Coronary artery (tissue), 2 donors: ENCODE results near the gene TUBA4A.
"Not testable (repeated sequence)": the region's sequence is repeated elsewhere in the genome, so short reads cannot be mapped to it uniquely, and the experiment has no call there.

Experiments used
- DNase-seq: peaks from one replicate; pipeline ENCODE4 v3.0.0-alpha.2; 2017; ENCODE audit warnings: low spot score
- H3K27ac ChIP-seq, 2 donors: fragments of 200-600 bp; sonication (generic); one replicate each; pipeline ENCODE4 v1.5.1; 2016 to 2019
- H3K4me3 ChIP-seq: fragments of 200-600 bp; sonication (generic); 2 replicates; pipeline ENCODE4 v1.5.1; 2016; ENCODE audit warnings: mild to moderate bottlenecking, moderate library complexity
- TF ChIP-seq, protein P1 (sequence below): fragments of 200-600 bp; sonication (generic); IDR thresholded peaks from one replicate; pipeline ENCODE4 v1.5.1; 2019; ENCODE audit warnings: antibody characterized with exemption

Gene TUBA4A

DNA sequence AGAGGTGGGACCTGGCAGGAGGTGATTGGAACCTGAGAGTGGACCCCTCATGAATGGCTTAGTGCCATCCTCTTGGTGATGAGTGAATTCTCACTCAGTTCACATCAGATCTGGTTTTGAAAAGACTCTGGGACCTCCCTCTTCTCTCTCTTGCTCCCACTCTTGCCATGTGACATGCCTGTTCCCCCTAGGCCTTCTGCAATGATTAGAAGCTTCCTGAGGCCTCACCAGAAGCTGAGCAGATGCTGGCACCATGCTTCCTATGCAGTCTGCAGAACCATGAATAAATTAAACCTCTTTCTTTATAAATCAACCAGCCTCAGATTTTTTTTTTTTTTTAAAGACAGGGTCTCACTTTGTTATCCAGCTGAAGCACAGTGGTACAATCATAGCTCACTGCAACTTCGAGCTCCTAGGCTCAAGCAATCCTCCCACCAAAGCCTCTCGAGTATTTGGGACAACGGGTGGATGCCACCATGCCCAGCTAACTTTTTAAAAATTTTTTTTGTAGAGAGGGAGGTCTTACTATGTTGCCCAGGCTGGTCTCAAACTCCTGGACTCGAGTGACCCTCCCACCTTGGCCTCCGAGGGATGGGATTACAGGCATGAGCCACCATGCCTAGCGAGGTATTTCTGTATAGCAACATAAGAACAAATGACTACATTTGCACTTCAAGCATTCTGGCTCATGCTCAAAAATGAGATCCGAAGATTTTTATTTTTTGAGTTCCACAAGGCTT, 49.1 kb downstream of the TUBA4A start:
- no peak for DNase-seq
- Histone ChIP-seq H3K4me3 (no peak overlapping the region), H3K27ac (no peak overlapping the region)
- TF ChIP-seq, protein P1, sequence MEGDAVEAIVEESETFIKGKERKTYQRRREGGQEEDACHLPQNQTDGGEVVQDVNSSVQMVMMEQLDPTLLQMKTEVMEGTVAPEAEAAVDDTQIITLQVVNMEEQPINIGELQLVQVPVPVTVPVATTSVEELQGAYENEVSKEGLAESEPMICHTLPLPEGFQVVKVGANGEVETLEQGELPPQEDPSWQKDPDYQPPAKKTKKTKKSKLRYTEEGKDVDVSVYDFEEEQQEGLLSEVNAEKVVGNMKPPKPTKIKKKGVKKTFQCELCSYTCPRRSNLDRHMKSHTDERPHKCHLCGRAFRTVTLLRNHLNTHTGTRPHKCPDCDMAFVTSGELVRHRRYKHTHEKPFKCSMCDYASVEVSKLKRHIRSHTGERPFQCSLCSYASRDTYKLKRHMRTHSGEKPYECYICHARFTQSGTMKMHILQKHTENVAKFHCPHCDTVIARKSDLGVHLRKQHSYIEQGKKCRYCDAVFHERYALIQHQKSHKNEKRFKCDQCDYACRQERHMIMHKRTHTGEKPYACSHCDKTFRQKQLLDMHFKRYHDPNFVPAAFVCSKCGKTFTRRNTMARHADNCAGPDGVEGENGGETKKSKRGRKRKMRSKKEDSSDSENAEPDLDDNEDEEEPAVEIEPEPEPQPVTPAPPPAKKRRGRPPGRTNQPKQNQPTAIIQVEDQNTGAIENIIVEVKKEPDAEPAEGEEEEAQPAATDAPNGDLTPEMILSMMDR: no peak

DNA sequence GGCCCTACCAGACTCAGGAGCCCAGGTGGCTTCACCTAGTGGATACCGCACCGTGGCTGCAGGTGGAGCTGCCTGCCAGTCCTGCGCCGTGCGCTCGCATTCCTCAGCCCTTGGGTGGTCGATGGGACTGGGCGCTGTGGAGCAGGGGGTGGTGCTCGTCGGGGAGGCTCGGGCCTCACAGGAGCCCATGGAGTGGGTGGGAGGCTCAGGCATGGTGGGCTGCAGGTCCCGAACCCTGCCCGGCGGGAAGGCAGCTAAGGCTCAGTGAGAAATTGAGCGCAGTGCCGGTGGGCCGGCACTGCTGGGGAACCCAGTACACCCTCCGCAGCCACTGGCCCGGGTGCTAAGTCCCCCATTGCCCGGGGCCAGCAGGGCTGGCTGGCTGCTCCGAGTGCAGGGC, 52.4 kb downstream of the TUBA4A start:
- not testable (repeated sequence) for H3K4me3 ChIP-seq, H3K27ac ChIP-seq, DNase-seq

DNA sequence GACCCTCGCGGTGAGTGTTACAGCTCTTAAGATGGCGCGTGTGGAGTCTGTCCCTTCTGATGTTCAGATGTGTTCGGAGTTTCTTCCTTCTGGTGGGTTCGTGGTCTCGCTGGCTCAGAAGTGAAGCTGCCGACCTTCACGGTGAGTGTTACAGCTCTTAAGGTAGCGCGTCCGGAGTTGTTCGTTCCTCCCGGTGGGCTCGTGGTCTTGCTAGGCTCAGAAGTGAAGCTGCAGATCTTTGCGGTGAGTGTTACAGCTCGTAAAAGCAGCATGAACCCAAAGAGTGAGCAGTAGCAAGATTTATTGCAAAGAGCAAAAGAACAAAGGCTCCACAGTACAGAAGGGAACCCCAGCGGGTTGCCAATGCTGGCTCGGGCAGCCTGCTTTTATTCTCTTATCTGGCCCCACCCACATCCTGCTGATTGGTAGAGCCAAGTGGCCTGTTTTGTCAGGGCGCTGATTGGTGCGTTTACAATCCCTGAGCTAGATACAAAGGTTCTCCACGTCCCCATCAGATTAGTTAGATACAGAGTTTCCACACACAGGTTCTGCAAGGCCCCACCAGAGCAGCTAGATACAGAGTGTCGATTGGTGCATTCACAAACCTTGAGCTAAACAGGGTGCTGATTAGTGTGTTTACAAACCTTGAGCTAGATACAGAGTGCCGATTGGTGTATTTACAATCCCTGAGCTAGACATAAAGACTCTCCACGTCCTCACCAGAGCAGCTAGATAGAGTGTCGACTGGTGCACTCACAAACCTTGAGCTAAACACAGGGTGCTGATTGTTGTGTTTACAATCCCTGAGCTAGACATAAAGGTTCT, 53.0 kb downstream of the TUBA4A start:
- H3K4me3 ChIP-seq, DNase-seq, H3K27ac ChIP-seq: not testable (repeated sequence)
